GM18861 (cell line): ENCODE results near the gene DUSP10.

ENCODE experiments used
- ATAC-seq: cut with Tn5 transposase; IDR thresholded peaks from one replicate; pipeline ENCODE4 v1.9.1; 2021; ENCODE audit not compliant: unreplicated experiment

Gene DUSP10

GRCh38 chr1:221664253-221664652, 77.6 kb downstream of the DUSP10 start:
- ATAC-seq, result no peak

GRCh38 chr1:221663321-221663720, 78.6 kb downstream of the DUSP10 start:
- no peak for ATAC-seq

DNA sequence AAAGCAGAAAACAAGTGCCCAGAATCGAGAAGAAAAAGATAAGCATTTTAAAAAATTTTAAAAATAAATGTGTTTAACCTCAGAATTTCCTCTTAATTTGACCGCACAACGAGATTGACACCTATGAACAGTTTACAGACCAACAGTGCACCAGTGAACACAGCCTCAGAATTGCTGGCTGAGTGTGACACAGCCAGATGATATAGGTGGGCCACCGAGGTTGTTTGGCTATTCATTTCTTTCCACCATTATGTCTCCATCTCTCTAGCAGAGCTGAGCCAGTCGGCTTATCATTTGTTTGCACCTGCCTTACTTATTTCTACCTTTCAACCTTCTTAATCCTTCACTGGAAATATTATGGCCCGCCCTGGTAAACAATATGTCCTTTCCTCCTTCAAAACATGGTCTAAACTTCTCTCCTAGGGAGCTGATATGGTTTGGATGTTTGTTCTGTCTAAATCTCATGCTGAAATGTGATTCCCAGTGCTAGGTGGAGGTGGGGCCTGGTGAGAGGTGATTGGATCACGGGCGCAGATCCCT, 86.1 kb downstream of the DUSP10 start:
- ATAC-seq, result no peak
